ENCODE measurements around the gene SYNGAP1.

SYNGAP1 gene

DNA sequence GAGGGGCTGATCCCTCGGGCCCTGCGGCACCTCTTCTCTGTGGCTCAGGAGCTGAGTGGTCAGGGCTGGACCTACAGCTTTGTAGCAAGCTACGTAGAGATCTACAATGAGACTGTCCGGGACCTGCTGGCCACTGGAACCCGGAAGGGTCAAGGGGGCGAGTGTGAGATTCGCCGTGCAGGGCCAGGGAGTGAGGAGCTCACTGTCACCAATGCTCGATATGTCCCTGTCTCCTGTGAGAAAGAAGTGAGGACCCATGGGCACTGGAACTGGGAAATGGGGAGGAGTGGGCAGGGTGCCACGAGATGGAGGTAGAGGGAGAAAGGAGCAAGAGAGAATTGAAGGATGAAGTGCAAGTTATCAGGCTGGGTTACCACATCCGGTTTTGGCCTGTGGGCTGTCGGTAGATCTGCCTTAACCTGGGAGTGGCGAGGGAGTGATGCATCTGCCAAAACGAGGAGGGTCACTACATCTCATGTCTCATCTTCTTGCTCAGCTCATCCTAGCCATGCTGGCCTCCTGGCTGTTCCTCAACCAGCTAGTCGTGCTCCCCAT lies 14.4 kb upstream of the SYNGAP1 start:
- DNase-seq = no peak

DNA sequence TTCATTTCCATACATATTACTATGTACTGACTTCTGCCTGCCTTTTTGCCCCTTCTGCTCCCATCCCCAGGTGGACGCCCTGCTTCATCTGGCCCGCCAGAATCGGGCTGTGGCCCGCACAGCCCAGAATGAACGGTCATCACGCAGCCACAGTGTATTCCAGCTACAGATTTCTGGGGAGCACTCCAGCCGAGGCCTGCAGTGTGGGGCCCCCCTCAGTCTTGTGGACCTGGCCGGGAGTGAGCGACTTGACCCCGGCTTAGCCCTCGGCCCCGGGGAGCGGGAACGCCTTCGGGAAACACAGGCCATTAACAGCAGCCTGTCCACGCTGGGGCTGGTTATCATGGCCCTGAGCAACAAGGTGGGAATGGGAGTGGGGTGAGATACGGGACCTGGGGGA lies 13.7 kb upstream of the SYNGAP1 start:
- no peak for DNase-seq

DNA sequence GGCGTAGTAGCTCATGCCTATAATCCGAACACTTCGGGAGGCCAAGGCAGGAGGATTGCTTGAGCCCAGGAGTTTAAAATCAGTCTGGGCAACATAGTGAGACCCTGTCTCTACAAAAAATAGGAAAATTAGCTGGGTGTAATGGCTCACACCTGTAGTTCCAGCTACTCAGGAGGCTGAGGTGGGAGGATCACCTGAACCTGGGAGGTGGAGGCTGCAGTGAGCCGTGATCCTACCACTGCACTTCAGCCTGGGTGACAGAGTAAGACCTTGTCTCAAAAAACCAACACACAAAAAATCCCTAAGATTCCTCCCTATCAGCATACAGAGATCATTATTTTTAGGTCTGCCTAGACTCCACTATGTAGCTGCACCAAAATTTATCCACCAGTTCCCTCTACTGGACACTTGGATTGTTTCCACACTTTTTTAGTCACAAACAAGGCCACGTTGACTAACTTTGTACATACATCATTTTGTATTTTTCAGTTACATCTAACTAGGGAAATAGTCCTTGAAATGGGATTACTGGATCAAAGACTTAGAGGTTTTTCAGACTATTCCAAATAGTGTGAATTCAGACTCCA lies 12.6 kb upstream of the SYNGAP1 start:
- DNase-seq = no peak

DNA sequence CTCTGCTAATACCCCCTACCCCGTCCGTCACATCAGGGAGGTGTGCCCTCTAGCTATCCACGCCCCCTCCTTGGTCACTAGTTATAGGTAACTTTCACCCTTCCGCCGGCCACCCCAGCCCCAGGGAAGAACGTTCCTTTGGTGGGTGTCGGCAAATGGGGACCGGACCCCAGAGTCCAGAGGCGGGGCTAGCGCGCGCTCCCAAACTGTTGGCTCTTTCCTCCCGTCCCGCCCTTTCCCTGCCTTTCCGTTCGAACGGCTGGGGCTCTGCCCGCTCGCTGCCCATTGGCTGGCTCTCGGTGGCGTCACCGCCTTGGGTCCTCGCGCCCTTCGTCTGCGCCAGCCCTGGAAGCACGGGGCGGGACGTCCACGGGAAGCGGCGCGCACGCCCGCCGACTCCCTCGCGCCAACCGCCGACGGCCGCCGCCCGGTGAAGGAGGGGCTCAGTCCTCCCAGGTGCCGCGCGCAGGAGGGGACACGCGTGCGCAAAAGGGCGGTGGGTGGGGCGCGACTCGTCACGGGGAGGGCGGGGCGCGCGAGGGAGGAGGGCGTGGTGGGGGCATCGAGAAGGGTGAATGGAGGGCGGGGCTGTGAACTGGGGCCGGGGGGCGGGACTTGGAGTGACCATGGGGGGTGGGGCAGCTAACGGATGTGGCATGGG lies 9.7 kb upstream of the SYNGAP1 start:
- peak; percentile 98 for DNase-seq

DNA sequence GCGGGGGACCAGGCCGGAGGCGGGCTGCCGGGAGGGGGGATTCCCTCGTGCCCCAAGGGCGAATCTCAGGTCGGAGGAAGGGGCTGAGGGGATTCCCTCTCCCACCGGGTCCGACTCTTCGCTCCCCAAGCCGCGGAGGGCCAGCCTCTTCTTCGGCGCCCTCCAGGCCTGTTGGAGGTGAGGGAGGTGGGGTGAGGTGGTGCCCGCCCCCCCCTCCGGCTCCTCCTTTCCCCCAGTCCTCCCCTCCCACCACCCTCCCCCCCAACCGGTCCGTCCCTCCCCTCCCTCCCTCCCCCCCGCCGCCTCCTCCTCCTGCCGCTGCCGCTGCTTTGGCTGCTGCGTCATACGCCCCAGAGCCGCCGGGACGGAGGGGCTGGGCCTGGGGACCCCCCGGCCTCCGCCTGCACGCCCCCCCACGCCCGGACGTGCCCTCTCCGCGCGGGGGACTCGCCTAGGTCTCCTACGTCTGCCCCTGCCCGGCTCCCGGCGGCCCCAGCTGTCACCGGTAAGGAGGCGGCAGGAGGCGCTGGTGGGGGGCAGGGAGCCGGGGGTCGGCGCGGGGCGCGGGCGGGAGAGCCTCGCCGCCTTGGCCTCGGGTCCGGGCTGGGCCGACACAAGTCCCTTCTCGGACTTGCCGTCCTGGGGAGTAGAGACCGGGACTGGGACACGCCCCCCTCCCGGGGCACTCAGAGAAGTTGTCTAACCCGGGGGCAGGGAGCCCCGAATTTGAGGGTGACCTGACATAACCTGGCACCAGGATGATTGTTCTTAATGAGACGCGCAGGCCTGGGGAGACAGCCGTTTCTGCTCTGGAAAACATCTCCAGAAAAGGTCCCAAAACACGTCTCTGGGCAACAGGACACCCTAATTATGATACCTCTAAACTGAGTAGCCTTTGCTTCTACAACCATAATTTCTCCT lies 8.9 kb upstream of the SYNGAP1 start, which contains the start of gene PHF1:
PHF1 (plus strand) TSS at position 304 of the 921 bp plus-strand sequence. CDS start 1,250 bp downstream, outside the sequence.
- DNase-seq = peak; percentile 71

DNA sequence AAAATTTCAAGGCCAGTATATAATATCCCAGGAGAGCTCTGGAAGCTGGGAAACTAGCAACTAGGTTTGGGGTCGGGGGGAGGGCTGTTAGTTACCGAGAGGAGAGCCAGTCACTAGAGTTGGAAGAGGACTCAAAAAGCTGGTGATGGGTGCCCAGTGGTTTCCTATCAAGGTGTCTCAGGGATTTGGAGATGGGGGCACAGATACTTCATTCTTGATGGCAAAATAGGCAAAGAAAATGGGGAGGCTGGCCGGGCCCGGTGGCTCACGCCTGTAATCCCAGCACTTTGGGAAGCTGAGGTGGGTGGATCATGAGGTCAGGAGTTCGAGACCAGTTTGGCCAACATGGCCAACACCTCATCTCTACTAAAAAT lies 8.2 kb upstream of the SYNGAP1 start:
- no peak for DNase-seq

DNA sequence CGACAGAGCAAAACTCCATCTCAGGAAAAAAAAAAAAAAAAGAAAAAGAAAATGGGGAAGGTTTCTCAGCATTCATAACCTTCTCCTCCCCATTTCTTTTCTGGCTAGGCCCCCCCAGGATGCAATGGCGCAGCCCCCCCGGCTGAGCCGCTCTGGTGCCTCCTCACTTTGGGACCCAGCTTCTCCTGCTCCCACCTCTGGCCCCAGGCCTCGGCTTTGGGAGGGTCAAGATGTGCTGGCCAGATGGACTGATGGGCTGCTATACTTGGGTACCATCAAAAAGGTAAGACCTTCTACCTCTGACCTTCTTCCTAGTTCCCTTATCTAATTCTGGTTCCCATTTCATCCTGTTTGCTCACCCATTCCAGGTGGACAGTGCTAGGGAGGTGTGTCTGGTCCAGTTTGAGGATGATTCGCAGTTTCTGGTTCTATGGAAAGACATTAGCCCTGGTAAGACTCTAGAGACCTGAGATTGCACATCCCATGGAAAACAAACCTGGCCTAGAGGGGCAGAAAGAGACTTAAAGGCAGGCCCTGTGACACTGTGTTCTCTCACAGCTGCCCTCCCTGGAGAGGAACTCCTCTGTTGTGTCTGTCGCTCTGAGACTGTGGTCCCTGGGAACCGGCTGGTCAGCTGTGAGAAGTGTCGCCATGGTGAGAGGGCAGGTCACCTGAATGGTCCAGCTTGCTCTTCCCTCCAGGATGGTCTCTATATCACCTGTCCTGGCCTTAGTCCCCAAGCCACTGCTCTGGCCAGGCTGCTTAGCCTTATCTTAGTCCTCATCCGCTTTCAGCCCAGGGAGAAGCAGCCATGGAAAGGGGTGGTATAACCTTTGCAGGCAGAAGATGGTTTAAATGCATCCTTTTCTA lies 7.5 kb upstream of the SYNGAP1 start:
- DNase-seq = no peak

DNA sequence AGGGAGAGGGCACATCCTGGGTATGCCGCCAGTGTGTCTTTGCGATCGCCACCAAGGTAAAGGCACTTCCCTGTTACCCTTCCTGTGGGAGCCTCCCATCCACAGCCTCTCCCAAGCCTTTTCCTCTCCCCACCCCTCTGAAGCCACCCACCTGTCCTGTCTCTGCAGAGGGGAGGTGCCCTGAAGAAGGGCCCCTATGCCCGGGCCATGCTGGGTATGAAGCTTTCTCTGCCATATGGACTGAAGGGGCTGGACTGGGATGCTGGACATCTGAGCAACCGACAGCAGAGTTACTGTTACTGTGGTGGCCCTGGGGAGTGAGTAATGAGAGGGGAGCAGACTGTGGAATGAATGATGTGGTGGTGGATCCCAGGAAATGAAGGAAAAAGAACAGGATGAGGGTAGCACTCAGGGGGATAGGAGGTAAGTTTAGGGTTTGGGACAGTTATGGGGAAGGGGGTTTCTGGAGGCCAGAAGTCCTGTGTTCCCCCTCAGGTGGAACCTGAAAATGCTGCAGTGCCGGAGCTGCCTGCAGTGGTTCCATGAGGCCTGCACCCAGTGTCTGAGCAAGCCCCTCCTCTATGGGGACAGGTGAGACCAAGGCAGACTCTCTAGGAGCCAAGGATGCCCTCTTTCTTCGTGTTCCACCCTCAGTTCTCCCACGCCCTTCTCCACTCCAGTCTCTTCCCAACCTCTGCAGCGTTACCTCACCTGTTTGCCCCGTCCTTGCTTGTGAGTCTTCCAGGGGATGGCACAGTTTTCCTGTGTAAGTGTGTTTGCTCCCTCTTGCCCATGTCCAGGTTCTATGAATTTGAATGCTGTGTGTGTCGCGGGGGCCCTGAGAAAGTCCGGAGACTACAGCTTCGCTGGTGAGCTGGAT lies 6.4 kb upstream of the SYNGAP1 start:
- no peak for DNase-seq

DNA sequence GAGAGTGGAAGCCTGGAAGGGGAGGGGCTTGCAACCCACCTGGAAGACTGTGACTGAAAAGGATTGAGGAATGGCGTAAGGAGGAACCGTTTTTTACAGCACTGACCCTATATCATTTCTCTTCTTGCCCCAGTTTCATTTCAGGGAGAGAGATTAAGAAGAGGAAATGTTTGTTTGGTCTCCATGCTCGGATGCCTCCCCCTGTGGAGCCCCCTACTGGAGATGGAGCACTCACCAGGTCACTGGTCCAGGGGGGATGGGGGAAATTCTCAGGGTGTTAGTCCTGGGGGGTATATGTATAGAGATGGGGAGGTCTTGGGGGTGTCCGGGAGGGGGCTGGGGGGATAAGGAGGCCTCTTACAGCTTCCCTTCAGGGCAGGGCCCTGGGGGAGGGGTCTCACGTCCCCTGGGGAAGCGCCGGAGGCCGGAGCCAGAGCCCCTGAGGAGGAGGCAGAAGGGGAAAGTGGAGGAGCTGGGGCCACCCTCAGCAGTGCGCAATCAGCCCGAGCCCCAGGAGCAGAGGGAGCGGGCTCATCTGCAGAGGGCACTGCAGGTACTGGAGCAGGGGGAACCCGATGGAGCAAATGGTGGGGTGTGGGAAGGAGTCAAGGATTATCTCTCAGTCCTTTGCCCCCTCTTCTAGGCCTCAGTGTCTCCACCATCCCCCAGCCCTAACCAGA lies 5.1 kb upstream of the SYNGAP1 start:
- DNase-seq = no peak

DNA sequence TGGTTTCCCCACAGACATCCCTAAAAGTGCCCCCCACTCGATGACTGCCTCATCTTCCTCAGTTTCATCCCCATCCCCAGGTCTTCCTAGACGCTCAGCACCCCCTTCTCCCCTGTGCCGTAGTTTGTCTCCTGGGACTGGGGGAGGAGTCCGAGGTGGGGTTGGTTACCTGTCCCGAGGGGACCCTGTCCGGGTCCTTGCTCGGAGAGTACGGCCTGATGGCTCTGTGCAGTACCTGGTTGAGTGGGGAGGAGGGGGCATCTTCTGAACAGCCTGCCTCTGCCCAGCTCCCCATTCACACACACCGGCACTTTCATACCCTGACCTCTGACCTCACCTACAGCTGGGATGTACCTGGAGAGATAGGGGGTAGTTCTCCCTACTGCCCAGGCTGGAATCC lies 4.0 kb upstream of the SYNGAP1 start:
- DNase-seq = no peak

DNA sequence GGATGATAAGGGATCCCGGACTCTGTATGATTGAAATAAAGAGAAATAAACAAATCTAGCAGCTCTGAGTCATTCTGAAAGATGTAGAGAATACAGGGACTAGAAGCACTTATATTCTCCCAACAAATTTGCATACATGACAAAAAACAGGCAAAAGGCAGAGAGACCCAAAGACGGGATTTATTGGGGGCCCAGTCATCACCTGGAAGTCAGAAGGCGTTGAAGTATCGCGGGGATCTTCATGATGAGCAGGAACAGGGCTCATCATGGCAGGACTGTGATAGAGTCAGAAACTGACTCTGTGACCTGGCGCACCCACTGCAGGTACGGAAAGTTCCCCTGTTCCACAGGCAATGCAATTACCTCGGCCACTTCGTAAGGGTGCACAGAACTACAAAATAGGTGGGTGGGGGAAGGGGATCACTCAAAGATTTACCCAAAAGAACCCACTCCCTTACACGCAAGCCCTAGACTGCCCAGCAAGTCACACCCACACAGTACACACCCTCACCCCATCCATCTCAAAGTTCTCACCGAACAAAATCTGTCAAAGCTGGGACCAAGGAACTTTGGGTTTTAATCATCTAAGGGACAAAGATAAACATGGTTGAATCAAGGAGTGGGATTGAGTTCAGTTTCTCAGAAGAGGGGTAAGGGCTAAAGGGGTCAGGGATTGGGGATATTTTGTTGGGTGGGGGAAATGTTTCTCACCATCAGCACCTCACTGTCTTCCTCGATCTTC lies 3.3 kb upstream of the SYNGAP1 start:
- no peak for DNase-seq

DNA sequence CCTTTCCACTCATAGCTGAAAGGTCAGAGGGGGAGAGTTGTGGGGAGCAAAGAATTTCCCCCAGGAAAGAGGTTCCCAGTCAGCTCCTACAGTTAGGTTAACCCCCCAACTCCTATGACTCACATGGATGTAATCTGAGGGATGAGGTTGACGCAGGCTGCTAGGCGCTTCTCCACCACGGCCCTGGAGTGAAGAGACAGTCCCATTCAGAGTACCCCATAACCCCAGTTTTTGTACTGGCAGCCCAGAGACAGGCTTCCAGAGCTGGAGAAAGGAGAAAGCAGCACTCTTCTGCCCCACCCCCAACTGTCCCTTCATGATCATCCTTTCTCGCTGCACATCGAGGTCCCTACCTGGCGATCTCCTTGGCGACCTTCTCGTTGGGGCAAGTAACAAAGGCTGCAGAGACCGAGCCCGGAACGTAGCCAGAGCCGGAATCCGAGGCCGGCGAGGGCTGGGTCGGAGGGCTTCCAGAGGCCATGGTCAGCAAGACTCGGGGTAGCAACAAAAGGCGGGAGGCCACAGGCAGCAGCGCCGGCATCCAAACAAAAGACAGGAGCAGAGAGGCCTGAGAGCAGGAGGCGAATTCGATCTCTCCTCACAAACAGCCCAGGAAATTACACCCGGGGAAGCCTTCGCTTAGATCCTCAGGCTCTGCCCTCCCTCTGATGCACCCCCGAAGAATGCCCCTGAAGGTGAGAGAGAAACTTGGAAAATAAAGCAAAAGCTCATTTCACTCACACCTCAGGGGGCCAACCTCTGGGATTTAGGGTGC lies 2.5 kb upstream of the SYNGAP1 start:
- no peak for DNase-seq

DNA sequence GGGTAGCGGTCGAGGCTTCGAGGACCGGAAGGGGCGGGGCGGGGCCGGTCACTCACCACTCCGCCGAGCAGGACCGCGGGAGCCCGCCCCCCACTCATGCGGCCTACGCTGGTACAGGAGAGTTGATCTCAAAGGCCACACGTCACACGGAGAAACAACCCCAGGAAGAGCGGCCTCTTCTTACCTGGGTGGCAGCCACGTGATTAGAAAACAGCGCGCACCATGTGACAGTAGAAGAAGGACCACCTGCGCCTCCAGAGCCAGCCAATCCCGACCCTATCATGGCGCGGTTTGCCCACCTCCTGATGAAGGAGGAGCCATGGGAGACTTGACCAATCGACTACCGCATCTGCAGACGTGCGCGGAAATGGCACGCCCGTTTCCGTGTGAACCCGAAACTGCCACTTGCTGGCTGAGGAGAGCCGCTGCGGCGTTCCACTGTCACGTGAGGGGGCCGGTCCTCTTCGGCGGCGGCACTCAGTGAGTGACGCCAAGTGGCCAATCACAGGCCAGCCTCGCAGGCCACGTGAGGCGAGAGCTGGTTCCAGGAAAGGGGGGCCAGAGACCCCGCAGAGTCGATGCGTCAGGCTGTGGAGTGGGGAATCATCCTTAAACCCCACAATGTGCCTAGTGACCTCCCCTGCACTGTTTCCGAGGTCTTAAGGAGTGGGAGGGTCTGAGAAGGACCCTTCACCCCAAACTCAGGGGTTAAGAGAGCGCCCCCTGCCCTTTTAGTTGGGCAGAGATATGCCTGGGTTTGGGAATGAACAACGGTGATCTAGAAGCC lies 1.8 kb upstream of the SYNGAP1 start, which contains the start of gene CUTA:
CUTA (minus strand) TSS at position 205 of the 787 bp plus-strand sequence; CDS start at position 98, 107 bp downstream.
- DNase-seq = peak; percentile 95

DNA sequence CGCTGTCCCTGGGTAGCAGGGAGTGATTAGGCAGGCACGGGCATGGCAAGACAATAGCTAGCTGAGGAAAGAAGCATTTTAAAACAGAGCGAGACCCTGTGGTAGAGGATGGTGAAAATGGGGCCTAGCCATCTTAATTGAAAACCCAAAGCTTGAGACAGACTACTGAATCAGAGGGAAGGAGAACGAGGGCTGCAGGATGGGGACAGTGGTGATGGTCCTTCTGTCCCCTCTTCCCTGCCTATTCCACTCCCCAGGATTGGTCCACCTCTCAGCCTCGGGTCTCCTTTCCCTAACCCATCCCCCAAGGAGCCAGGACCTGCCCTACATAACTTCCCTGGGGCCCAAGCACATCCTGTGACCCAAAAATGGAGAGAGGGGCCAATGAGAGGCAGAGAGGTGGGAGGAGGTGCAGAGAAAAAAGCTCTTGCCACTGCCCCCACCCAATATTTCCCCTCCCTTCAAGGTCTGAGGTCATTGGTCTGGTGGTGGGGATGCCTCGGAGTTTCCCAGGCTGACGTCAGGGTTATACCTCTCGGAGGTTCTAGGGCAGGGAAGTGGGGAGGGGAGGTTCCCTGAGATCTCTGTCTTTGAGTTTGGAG lies 1.1 kb upstream of the SYNGAP1 start:
- no peak for DNase-seq

DNA sequence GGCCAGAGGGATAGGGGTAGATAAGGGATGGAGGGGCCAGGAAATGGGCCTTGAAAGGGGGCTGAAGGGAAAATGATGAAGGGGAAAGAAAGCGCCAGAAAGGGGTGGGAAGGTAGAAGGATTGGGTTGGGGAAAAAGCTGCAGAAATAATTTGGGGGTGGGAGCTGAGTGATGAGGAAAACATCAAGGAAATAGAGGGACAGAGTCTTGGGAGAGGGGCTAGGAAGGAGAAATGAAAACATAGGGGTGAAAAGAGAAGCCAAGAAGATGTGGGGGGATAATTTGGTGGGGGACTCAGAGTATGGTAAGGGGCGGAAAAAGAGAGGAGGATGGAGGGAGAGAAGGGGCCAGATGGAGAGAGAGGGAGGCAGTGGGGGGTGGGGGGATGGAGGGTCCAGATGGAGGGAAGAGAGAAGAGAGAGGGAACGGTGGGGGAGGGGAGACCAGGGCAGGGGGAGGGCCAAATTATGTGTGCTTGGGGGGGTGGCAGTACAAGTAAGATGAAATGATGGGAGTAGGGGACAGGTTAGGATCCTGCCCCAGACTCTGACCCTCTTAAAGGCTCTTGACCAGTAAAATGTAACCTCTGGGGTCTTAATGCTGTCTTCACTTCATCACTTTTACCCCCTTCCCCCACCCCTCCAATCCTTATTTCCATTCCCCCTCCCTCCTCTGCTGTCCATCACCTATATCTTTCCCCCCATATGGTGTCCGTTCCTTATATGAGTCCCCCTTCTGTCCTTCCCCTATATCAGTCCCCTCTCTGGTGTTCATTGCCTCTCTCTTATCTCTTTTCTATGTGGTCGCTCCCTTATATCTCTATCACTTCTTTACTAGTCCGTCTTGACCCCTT lies 852 bp downstream of the SYNGAP1 start:
- DNase-seq = no peak

DNA sequence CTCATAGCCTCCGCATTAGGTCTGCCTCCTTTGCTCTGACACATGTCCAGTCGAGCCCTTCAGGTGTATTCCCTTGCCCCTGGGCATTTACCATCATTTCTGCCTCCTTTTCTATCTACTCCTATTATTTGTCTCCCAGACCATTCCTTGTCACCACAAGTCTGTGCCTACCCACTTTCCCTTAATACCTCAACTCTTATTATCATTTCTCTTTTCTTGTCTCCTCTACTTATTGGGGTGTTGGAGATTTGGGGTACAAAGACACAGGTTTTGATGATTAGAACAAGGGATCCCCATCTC lies 1.4 kb downstream of the SYNGAP1 start:
- DNase-seq = no peak

DNA sequence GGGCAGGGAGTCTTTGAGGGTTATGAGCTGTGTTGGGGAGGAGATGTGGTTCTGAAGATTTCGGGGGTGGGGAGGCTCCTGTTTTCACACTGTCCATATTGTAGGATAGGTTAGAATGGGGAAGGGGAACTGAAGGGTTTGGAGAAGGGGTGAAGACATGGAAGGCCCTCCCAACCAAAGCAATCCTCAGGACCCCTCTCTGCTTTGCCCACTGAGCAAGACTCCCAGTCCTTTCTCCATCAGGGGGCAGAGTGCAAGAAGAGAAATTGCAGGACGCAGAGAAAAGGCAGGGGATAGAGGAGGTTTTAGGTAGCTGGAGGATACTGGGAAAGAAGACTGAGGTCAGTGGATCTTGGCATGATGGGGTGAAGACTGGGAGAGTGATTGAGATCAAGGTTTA lies 3.9 kb downstream of the SYNGAP1 start:
- DNase-seq = no peak

Measured in activated T-cell treated with anti-CD3 and anti-CD28 coated beads for 4 hours (primary cell).